Omental fat pad (tissue), 4 donors: ENCODE results near the gene CAPN10. TPM values are rescaled to one million over a fixed set of nuclear protein-coding genes. Genes with fewer than 3 reads are reported as not detected.

Experiments used
- ATAC-seq: fragments of 150-250 bp; one replicate; pipeline ENCODE4 v1.9.1; 2016; ENCODE audit warnings: mild to moderate bottlenecking, moderate library complexity; ENCODE audit not compliant: low FRiP score
- DNase-seq: peaks from one replicate; pipeline ENCODE4 v3.0.0-alpha.2; 2019; ENCODE audit warnings: low spot score
- total RNA-seq, 4 donors: library from RNA; depleted of rRNA; stranded (reverse); fragments of >200 nt; gene quantifications; one replicate each; pipeline ENCODE4 v1.1.0, GENCODE V29; 2016
- TF ChIP-seq, protein P1 (sequence below), 3 donors: fragments of 450-650 bp; IDR thresholded peaks; one replicate each; pipeline ENCODE4 v1.5.1; 2016 to 2017; ENCODE audit warnings: antibody characterized with exemption in 3 of 3, mild to moderate bottlenecking in 3 of 3, moderate library complexity in 2 of 3

The CAPN10 gene
- total RNA-seq, 4 donors from 2014 or later, result 11.6 to 22.6 (median 17.7) TPM

- ATAC-seq (no peak), DNase-seq (no peak)
- TF ChIP-seq, protein P1, sequence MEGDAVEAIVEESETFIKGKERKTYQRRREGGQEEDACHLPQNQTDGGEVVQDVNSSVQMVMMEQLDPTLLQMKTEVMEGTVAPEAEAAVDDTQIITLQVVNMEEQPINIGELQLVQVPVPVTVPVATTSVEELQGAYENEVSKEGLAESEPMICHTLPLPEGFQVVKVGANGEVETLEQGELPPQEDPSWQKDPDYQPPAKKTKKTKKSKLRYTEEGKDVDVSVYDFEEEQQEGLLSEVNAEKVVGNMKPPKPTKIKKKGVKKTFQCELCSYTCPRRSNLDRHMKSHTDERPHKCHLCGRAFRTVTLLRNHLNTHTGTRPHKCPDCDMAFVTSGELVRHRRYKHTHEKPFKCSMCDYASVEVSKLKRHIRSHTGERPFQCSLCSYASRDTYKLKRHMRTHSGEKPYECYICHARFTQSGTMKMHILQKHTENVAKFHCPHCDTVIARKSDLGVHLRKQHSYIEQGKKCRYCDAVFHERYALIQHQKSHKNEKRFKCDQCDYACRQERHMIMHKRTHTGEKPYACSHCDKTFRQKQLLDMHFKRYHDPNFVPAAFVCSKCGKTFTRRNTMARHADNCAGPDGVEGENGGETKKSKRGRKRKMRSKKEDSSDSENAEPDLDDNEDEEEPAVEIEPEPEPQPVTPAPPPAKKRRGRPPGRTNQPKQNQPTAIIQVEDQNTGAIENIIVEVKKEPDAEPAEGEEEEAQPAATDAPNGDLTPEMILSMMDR (IDR thresholded peaks at IDR 0.05), result no peak
Measured at GRCh38 chr2:240639566-240639965, 53.0 kb downstream of the CAPN10 start.

DNA sequence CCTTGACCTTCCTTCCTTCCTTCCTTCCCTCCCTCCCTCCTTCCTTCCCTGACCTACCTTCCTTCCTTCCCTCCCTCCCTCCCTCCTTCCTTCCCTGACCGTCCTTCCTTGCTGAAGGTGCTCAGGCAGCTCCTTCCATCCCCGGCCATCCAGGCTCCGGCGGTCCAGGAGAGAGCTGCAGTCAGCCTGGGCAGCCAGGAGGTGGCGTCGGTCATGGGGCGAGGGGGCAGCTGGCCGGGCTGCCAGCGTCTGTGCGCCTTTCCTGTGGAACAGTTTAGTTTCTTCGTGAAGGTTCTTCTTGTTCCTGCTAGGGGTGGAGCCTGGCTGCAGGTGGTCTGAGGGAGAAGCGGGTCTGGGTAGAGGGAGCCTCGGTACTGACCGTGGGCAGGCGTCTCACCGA lies 54.4 kb downstream of the CAPN10 start:
- ATAC-seq, result no peak
- DNase-seq, result no peak
- TF ChIP-seq, protein P1 (IDR thresholded peaks at IDR 0.05), result no peak

DNA sequence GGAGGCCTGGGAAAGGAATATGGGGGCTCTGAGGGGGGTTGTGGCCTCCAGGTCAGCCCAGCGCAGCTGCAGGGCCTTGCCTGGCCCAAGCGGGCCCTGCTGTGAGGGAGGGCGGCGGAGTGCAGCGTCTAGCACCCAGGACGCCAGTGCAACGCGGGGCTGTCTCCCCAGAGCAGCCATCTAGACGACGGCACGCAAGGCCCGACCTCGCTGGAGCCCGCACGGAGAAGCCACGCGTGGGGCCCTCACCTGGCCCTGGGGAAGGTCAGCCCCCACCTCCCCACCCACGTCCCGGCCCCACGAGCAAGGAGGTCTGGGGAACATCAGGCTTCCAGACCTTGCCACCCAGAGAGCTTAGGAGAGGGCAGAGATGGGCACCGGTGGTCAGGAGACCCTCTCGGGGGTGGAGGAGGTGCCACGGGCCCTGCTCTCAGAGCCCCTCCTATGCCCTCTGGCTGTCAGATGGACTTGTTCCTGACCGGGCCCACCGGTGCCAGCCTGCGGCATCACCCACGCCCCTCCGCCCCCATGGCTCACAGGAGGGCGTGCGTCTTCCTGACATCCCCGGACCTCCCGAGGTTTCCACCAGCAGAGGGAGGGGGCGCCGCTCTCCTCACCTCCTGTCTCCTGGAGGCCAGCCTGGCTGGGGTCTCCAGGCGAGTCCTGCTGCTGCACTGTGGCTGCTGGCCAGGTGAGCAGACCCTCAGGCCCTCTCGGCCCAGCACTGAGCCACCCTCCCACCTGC lies 55.7 kb downstream of the CAPN10 start:
- TF ChIP-seq, protein P1 (IDR thresholded peaks at IDR 0.05), result no peak
- no peak for ATAC-seq
- no peak for DNase-seq

DNA sequence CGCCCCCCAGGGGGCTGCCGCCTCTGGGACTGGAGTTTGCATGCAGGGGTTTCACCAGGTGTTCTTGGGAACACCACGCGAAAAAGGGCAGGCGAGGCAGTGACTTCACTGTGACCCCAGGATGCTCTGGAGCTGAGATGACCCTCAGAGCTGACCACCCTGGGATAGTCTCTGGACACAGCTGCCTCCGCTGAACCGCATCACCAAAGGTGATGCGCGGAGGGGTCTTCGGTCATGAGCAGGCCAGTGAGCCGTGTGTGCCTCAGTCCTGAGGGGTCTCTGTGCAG lies 56.2 kb downstream of the CAPN10 start:
- ATAC-seq (no peak), DNase-seq (no peak)
- TF ChIP-seq, protein P1 (IDR thresholded peaks at IDR 0.05), result no peak

DNA sequence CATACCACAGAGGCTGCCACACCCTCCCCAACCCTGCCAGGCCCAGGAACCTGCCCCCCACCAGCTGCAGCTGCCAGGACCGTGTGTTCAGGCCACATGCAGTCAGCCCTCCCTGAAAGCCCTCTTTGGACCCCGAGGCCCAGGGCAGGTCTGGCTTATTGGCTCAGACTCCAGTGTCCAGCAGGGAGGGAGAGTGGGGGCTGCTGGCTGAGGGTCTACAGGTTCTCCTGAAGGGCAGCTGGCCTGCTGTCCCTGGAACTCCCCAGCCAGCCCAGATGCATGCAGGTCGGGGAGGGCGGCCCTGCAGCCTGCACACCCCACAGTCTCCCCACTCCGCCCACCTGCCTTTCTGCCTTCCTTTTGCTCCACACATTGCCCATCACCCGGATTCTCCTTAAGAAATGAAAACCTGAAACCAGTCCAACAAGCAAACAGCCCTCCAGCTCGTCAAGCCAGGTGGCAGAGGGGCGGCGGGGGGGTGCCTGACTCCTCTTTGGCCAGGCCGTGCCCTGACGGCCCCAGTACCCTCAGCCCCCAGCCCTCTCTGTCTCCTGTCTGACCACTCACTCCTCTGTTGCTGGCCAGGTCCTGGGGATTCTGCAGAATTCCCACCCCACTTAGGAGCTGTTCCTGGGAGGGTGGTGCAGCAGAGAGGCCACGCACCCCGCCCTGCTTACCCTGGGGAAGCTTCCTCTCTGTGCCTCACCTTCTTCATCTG lies 56.7 kb downstream of the CAPN10 start:
- ATAC-seq, result no peak
- no peak for DNase-seq
- TF ChIP-seq, protein P1 (IDR thresholded peaks at IDR 0.05), result no peak

DNA sequence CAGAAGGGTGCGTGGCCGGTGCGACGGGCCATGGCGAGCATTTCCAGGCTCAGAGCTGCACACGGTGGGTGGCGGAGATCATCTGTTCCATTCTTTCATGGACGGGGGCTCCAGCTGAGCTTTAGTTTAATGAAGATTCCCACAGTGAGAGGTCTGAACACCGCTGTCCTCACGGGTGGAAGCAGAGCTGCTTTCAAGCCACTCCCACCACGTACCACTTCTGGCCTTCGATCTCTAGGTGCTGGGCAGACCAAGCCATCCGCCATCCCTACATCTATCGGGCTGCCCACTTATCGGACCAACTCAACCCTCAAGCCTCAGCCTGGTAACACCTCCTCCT lies 57.2 kb downstream of the CAPN10 start:
- no peak for DNase-seq
- TF ChIP-seq, protein P1 (IDR thresholded peaks at IDR 0.05), result no peak

DNA sequence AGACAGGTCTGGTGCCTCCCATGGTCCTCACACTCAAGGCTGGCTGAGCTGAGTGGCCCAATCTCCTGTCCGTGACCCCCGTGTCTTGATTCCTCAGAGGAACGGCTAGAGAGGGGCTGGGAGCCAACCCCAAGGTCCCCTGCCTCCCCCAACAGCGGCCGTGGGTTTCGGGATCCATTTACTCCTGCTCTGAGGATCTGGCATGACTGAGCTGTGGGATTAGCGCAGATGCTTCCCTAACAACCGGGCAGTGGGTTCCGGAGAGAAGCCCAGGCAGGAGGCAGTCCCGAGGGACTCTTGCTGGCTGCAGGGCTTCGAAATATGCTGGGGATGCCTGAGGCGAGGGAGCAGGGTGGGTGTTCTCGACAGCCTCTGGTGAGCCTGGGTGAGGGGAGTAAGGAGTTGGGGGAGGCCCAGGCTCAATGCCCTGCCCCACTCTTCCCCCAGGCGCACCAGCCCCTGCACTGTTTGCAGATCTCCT lies 57.7 kb downstream of the CAPN10 start:
- DNase-seq (no peak), ATAC-seq (no peak)
- TF ChIP-seq, protein P1 (IDR thresholded peaks at IDR 0.05), result no peak

More for the DNA sequence above, 57.2 kb downstream of the CAPN10 start:
- no peak for ATAC-seq
